ENCODE data around the gene IRF2BP2.

- TF ChIP-seq CTCF (IDR thresholded peaks at IDR 0.05) = no peak
- no peak for TF ChIP-seq POLR2A (IDR thresholded peaks at IDR 0.05)
Measured at GRCh38 chr1:234627009-234627950, 17.3 kb upstream of the IRF2BP2 start.

Measured in thyroid gland (tissue), 4 donors.